ENCODE data around the gene MRPL24. TPM values are rescaled to one million over a fixed set of nuclear protein-coding genes. Genes with fewer than 3 reads are reported as not detected.

MRPL24 gene
- total and polyA plus RNA-seq, 2 of the 4 experiments (the other 2 are of a cell fraction): 68.8 to 99.5 TPM

- Histone ChIP-seq H3K23ac (ENCODE audit: low read depth, low read length) (no peak overlapping the region), H3K9me1 (ENCODE audit: insufficient read depth, low read length) (no peaks in the 10 kb centered on the region), H2BK5ac (ENCODE audit: low read depth, low read length, poor library complexity, severe bottlenecking) (no peak overlapping the region), H3K79me1 (ENCODE audit: low read depth in 1 of 2, low read length in 2 of 2) (no peaks in the 10 kb centered on the region), H3K36me3 (ENCODE audit: control insufficient read depth, insufficient read depth, low read length) (no peaks in the 10 kb centered on the region), H3K9ac (ENCODE audit: low read depth, low read length) (no peak overlapping the region), H2AK5ac (ENCODE audit: low read depth, low read length) (no peak overlapping the region), H3K4me1 (ENCODE audit: control insufficient read depth, insufficient read depth, low read length) (peaks cover 6% of the 10 kb centered on the region; the same call in 1 of the 2 replicates), H3K4me2 (ENCODE audit: low read depth, low read length) (no peak overlapping the region), H3K27me3 (ENCODE audit: control insufficient read depth, insufficient read depth, low read length) (peaks cover 6% of the 10 kb centered on the region; the same call in 1 of the 2 replicates), H2BK20ac (ENCODE audit: low read depth, low read length) (no peak overlapping the region), H2AFZ (replicated peaks; ENCODE audit: low read length, poor library complexity) (no peak overlapping the region), H3K56ac (ENCODE audit: extremely low read depth, insufficient read depth, low read length) (no peak overlapping the region), H4K8ac (ENCODE audit: low read depth in 2 of 2, low read length in 2 of 2) (no peak overlapping the region), H4K5ac (ENCODE audit: low read depth, low read length) (no peak overlapping the region), H3K4ac (ENCODE audit: low read depth, low read length) (no peak overlapping the region), H2BK120ac (ENCODE audit: low read depth, low read length) (no peak overlapping the region), H3K9me3 (ENCODE audit: control insufficient read depth, insufficient read depth, low read length) (no peaks in the 10 kb centered on the region), H4K20me1 (ENCODE audit: insufficient read depth, low read length) (no peaks in the 10 kb centered on the region), H2AK9ac (replicated peaks; ENCODE audit: low read depth, low read length, poor library complexity) (no peak overlapping the region), H3K4me3 (ENCODE audit: insufficient read depth, low read depth, low read length) (no peak overlapping the region), H2BK15ac (ENCODE audit: low read depth, low read length) (no peak overlapping the region), H4K91ac (ENCODE audit: insufficient read depth, low read depth, low read length) (no peak overlapping the region), H3K14ac (replicated peaks; ENCODE audit: low read depth, low read length) (no peak overlapping the region), H3K18ac (ENCODE audit: low read depth, low read length) (no peak overlapping the region), H3K27ac (ENCODE audit: insufficient read depth, low read length) (no peak overlapping the region)
- DNase-seq (no peak), ATAC-seq (ENCODE audit: low read depth) (no peak)
- intact Hi-C loops (cut with micrococcal nuclease): loop anchor here (1.0 kb wide), 1 partner anchor 167 kb away; no protein-coding TSS in a partner anchor
- CTCF ChIA-PET: interaction anchor here (1.8 kb wide), 1 partner anchor 32 kb away, joined by 5 read pairs; no protein-coding TSS in a partner anchor
- POLR2A ChIA-PET (ENCODE audit: unreplicated experiment): no interaction called here
- dilution Hi-C loops (cut with HindIII; ENCODE audit: low sequenced_read_pairs, unreplicated experiment): no loop called here
- BruUV-seq (replicated peaks): no TSS peak
- WGBS, 2 experiments (ENCODE audit: extremely low coverage in 2 of 2, insufficient read length in 1 of 2): 89% methylated on average over 4 of the region's 12 CpGs; no CpG with 5 or more reads in 1 of the 2 experiments
- in situ Hi-C loops (cut with MboI; ENCODE audit: low sequenced_read_pairs): loop anchor here (10.0 kb wide), 1 partner anchor 191 kb away; no protein-coding TSS in a partner anchor
- TF ChIP-seq MAFK (IDR thresholded peaks at IDR 0.05; ENCODE audit: low read depth, low read length) (no peak), MAZ (IDR thresholded peaks at IDR 0.05; ENCODE audit: borderline replicate concordance, low read depth, low read length) (no peak), POLR2A (IDR thresholded peaks at IDR 0.05; ENCODE audit: low read depth, low read length) (no peak), ELK1 (IDR thresholded peaks at IDR 0.05; ENCODE audit: borderline replicate concordance, low read depth, low read length) (no peak), MXI1 (IDR thresholded peaks at IDR 0.05; ENCODE audit: borderline replicate concordance, low read depth, low read length) (no peak), SMC3 (IDR thresholded peaks at IDR 0.05; ENCODE audit: low read depth, low read length) (no peak), CTCF (conservative IDR thresholded peaks at IDR 0.05; ENCODE audit: low read depth, low read length) (no peak), RAD21 (IDR thresholded peaks at IDR 0.05; ENCODE audit: low read length) (no peak), CHD1 (IDR thresholded peaks at IDR 0.05; ENCODE audit: low read depth, low read length) (no peak), RCOR1 (IDR thresholded peaks at IDR 0.05; ENCODE audit: insufficient replicate concordance, low read length) (no peak), CEBPB (IDR thresholded peaks at IDR 0.05; ENCODE audit: low read depth, low read length) (no peak), BHLHE40 (IDR thresholded peaks at IDR 0.05; ENCODE audit: low read depth, low read length) (no peak), FOS (IDR thresholded peaks at IDR 0.05; ENCODE audit: low read depth, low read length) (no peak), NFE2L2 (IDR thresholded peaks at IDR 0.05; ENCODE audit: low read depth, low read length) (no peak), RFX5 (IDR thresholded peaks at IDR 0.05; ENCODE audit: low read depth, low read length) (no peak)
These were observed 46.8 kb downstream of the MRPL24 start for GRCh38 chr1:156693848-156694689.

All from IMR-90 (cell line).